Measurements from ENCODE around the gene CPXM1. TPM values are rescaled to one million over a fixed set of nuclear protein-coding genes. Genes with fewer than 3 reads are reported as not detected.

Gene CPXM1
- 1 to 10 TPM; 2.7 to 2.9 TPM for total RNA-seq

- ChIA-PET POLR2A (interaction anchor here (0.6 kb wide), 1 partner anchor 112 kb away, joined by 3 read pairs; no protein-coding TSS in a partner anchor), CTCF (interaction anchor here (1.0 to 1.6 kb wide), 2 partner anchors 9 to 21 kb away, joined by 3 to 6 read pairs; no protein-coding TSS in a partner anchor)
- H3K4me3 Mint-ChIP-seq: peak within 1 kb of the TSS; percentile 86
- H3K36me3 Mint-ChIP-seq (ENCODE audit: low read depth): peaks cover 4% of the 10 kb centered on the region
- H3K9me3 Mint-ChIP-seq (ENCODE audit: low read depth): no peaks in the 10 kb centered on the region
- H3K27ac Mint-ChIP-seq: peak within 1 kb of the TSS; percentile 89
- peak; percentile 44 for DNase-seq
- intact Hi-C loops (cut with DNase I, micrococcal nuclease): no loop called here
- peaks cover 57% of the 10 kb centered on the region for H3K27me3 Mint-ChIP-seq
- H3K4me1 Mint-ChIP-seq: peaks cover 22% of the 10 kb centered on the region
- ATAC-seq: peak; percentile 42
These were observed at the start of gene CPXM1 for GRCh38 chr20:2800521-2801285. TSS of gene CPXM1 (minus strand) at chr20:2800627. CDS start at chr20:2800572, 55 bp downstream.

GRCh38 chr20:2849529-2849928, 49.1 kb upstream of the CPXM1 start:
- Mint-ChIP-seq H3K4me3 (no peak overlapping the region), H3K4me1 (peaks cover 26% of the 10 kb centered on the region), H3K9me3 (ENCODE audit: low read depth) (no peaks in the 10 kb centered on the region), H3K27ac (no peak overlapping the region), H3K36me3 (ENCODE audit: low read depth) (peaks cover 9% of the 10 kb centered on the region), H3K27me3 (no peaks in the 10 kb centered on the region)
- ChIA-PET POLR2A (interaction anchor here (0.6 to 1.5 kb wide), 2 partner anchors 124 to 165 kb away, joined by 5 to 23 read pairs; no protein-coding TSS in a partner anchor), CTCF (interaction anchor here (0.6 to 1.4 kb wide), 5 partner anchors 9 to 1087 kb away, joined by 3 to 6 read pairs (median 3); partner anchors contain the start of gene PTPRA)
- peak; percentile 29 for DNase-seq
- peak; percentile 89 for ATAC-seq
- intact Hi-C loops (cut with DNase I, micrococcal nuclease): no loop called here

GRCh38 chr20:2847802-2848201, 47.4 kb upstream of the CPXM1 start:
- DNase-seq (no peak), ATAC-seq (no peak)
- POLR2A ChIA-PET: no interaction called here
- Mint-ChIP-seq H3K4me3 (no peak overlapping the region), H3K27me3 (no peaks in the 10 kb centered on the region), H3K27ac (no peak overlapping the region), H3K9me3 (ENCODE audit: low read depth) (no peaks in the 10 kb centered on the region), H3K36me3 (ENCODE audit: low read depth) (peaks cover 12% of the 10 kb centered on the region), H3K4me1 (peaks cover 35% of the 10 kb centered on the region)
- intact Hi-C loops (cut with DNase I, micrococcal nuclease): no loop called here
- CTCF ChIA-PET: interaction anchor here (1.2 kb wide), 1 partner anchor 159 kb away, joined by 3 read pairs; no protein-coding TSS in a partner anchor

GRCh38 chr20:2846698-2847097, 46.3 kb upstream of the CPXM1 start:
- intact Hi-C loops (cut with DNase I, micrococcal nuclease): no loop called here
- POLR2A ChIA-PET: no interaction called here
- Mint-ChIP-seq H3K4me1 (peaks cover 27% of the 10 kb centered on the region), H3K4me3 (no peak overlapping the region), H3K27me3 (no peaks in the 10 kb centered on the region), H3K36me3 (ENCODE audit: low read depth) (peaks cover 12% of the 10 kb centered on the region), H3K27ac (no peak overlapping the region), H3K9me3 (ENCODE audit: low read depth) (no peaks in the 10 kb centered on the region)
- CTCF ChIA-PET: no interaction called here
- DNase-seq: no peak
- ATAC-seq: no peak

GRCh38 chr20:2845607-2846006, 45.2 kb upstream of the CPXM1 start:
- H3K4me3 Mint-ChIP-seq: no peak overlapping the region
- intact Hi-C loops (cut with DNase I, micrococcal nuclease): no loop called here
- DNase-seq (peak; percentile 31), ATAC-seq (peak; percentile 21)
- POLR2A ChIA-PET: interaction anchor here (0.6 kb wide), 1 partner anchor 155 kb away, joined by 5 read pairs; no protein-coding TSS in a partner anchor
- H3K27me3 Mint-ChIP-seq: no peaks in the 10 kb centered on the region
- H3K27ac Mint-ChIP-seq: no peak overlapping the region
- H3K4me1 Mint-ChIP-seq: peaks cover 31% of the 10 kb centered on the region
- peaks cover 12% of the 10 kb centered on the region for H3K36me3 Mint-ChIP-seq (ENCODE audit: low read depth)
- CTCF ChIA-PET: no interaction called here
- H3K9me3 Mint-ChIP-seq (ENCODE audit: low read depth): no peaks in the 10 kb centered on the region

GRCh38 chr20:2840967-2841531, 40.6 kb upstream of the CPXM1 start:
- peak; percentile 59 for DNase-seq
- Mint-ChIP-seq H3K4me1 (peaks cover 36% of the 10 kb centered on the region), H3K4me3 (peak overlapping the region; percentile 76), H3K27ac (peak overlapping the region; percentile 79), H3K27me3 (no peaks in the 10 kb centered on the region), H3K36me3 (ENCODE audit: low read depth) (peaks cover 24% of the 10 kb centered on the region), H3K9me3 (ENCODE audit: low read depth) (peaks cover 2% of the 10 kb centered on the region)
- peak; percentile 33 for ATAC-seq
- POLR2A ChIA-PET: no interaction called here
- CTCF ChIA-PET: interaction anchor here (1.3 kb wide), 1 partner anchor 17 kb away, joined by 3 read pairs; no protein-coding TSS in a partner anchor
- intact Hi-C loops (cut with DNase I, micrococcal nuclease): loop anchor here (1.0 to 2.0 kb wide), 9 partner anchors 32 to 371 kb away; partner anchors contain the start of genes IDH3B (in 2 of the 2), PTPRA (in 2 of the 2), NOP56 (in 1 of the 2) and SNRPB (in 1 of the 2)

- POLR2A ChIA-PET: no interaction called here
- Mint-ChIP-seq H3K4me1 (peaks cover 32% of the 10 kb centered on the region), H3K27me3 (no peaks in the 10 kb centered on the region), H3K27ac (peak within 1 kb of the TSS; percentile 84), H3K4me3 (peak within 1 kb of the TSS; percentile 76), H3K36me3 (ENCODE audit: low read depth) (peaks cover 24% of the 10 kb centered on the region), H3K9me3 (ENCODE audit: low read depth) (peaks cover 2% of the 10 kb centered on the region)
- intact Hi-C loops (cut with DNase I, micrococcal nuclease): loop anchor here (1.0 to 2.0 kb wide), 9 partner anchors 32 to 370 kb away; partner anchors contain the start of genes IDH3B (in 2 of the 2), PTPRA (in 2 of the 2), NOP56 (in 1 of the 2) and SNRPB (in 1 of the 2)
- DNase-seq (peak; percentile 94), ATAC-seq (peak; percentile 99)
- CTCF ChIA-PET: interaction anchor here (0.8 to 1.6 kb wide), 3 partner anchors 9 to 161 kb away, joined by 3 to 5 read pairs (median 3); no protein-coding TSS in a partner anchor
These were observed 39.9 kb upstream of the CPXM1 start, which contains the start of the genes PCED1A and VPS16 for GRCh38 chr20:2840138-2840966. TSS of gene PCED1A (minus strand) at chr20:2840655. CDS start at chr20:2839912, 743 bp downstream. TSS of gene VPS16 (plus strand) at chr20:2840745. CDS start at chr20:2840775, 30 bp downstream.

- no peaks in the 10 kb centered on the region for H3K27me3 Mint-ChIP-seq
- intact Hi-C loops (cut with DNase I, micrococcal nuclease): loop anchor here (1.0 to 2.0 kb wide), 9 partner anchors 33 to 369 kb away; partner anchors contain the start of genes IDH3B (in 2 of the 2), PTPRA (in 2 of the 2), NOP56 (in 1 of the 2) and SNRPB (in 1 of the 2)
- peak overlapping the region; percentile 76 for H3K4me3 Mint-ChIP-seq
- CTCF ChIA-PET: interaction anchor here (0.8 to 1.6 kb wide), 2 partner anchors 9 to 162 kb away, joined by 3 to 5 read pairs; no protein-coding TSS in a partner anchor
- ATAC-seq: no peak
- no peak for DNase-seq
- peaks cover 28% of the 10 kb centered on the region for H3K36me3 Mint-ChIP-seq (ENCODE audit: low read depth)
- peaks cover 2% of the 10 kb centered on the region for H3K9me3 Mint-ChIP-seq (ENCODE audit: low read depth)
- POLR2A ChIA-PET: no interaction called here
- peak overlapping the region; percentile 81 for H3K27ac Mint-ChIP-seq
- H3K4me1 Mint-ChIP-seq: peaks cover 27% of the 10 kb centered on the region
These were observed 39.3 kb upstream of the CPXM1 start for GRCh38 chr20:2839732-2840137.

- H3K9me3 Mint-ChIP-seq (ENCODE audit: low read depth): peaks cover 2% of the 10 kb centered on the region
- H3K27me3 Mint-ChIP-seq: no peaks in the 10 kb centered on the region
- intact Hi-C loops (cut with DNase I, micrococcal nuclease): no loop called here
- POLR2A ChIA-PET: no interaction called here
- peaks cover 20% of the 10 kb centered on the region for H3K4me1 Mint-ChIP-seq
- CTCF ChIA-PET: interaction anchor here (0.6 to 1.6 kb wide), 2 partner anchors 163 to 632 kb away, joined by 4 to 5 read pairs; no protein-coding TSS in a partner anchor
- H3K4me3 Mint-ChIP-seq: peak overlapping the region; percentile 76
- H3K27ac Mint-ChIP-seq: peak overlapping the region; percentile 81
- ATAC-seq: no peak
- DNase-seq: no peak
- peaks cover 31% of the 10 kb centered on the region for H3K36me3 Mint-ChIP-seq (ENCODE audit: low read depth)
These were observed 38.6 kb upstream of the CPXM1 start for GRCh38 chr20:2838847-2839671.

GRCh38 chr20:2838170-2838797, 37.9 kb upstream of the CPXM1 start:
- H3K27ac Mint-ChIP-seq: no peak overlapping the region
- DNase-seq (no peak), ATAC-seq (no peak)
- CTCF ChIA-PET: no interaction called here
- H3K9me3 Mint-ChIP-seq (ENCODE audit: low read depth): peaks cover 2% of the 10 kb centered on the region
- H3K4me3 Mint-ChIP-seq: no peak overlapping the region
- POLR2A ChIA-PET: no interaction called here
- intact Hi-C loops (cut with DNase I, micrococcal nuclease): no loop called here
- H3K36me3 Mint-ChIP-seq (ENCODE audit: low read depth): peaks cover 31% of the 10 kb centered on the region
- peaks cover 14% of the 10 kb centered on the region for H3K4me1 Mint-ChIP-seq
- H3K27me3 Mint-ChIP-seq: no peaks in the 10 kb centered on the region

Measured in activated CD4-positive, alpha-beta T cell treated with anti-CD3 and anti-CD28 coated beads for 36 hours (primary cell).